ENCODE data around the gene MCM3AP.
"Not testable (repeated sequence)": the region's sequence is repeated elsewhere in the genome, so short reads cannot be mapped to it uniquely, and the experiment has no call there.

MCM3AP gene

DNA sequence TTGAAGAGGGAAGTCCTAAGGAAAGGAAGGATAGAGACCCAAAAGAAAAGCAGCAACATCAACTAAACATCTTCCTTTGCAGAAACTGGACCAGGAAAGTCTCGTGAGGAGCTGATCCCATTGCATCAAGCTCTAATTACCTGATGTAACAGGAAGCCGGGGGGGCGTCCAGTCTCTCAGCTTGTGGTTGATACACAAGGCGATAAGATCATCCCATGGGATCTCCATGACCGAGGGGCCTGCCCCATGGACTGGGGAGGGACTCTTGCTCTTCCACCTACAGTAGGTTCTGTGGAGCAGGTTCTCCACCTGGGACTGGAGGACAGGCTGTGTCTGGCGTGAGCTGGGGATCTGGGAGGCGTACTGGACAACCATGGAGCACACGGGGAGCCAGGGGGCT, 42.1 kb downstream of the MCM3AP start:
- DNase-seq (ENCODE audit: low read depth), result no peak

DNA sequence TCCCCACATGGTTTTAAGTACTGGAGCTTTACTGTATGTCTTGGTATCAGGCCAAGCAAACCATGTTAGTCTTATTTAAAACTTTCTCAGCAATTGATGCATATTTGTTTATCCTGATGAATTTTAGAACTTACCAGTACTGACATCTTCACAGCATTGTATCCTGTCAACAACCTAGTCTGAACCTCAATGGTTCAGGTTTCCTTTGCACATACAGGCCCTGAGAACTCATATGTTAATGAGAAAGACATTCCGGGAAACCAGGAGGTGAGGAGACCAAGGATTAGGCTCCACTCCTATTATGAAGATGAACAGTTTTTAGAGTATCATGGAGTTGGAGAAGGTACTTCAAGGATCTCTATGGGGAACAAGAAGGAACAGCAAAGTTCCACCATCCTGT, 43.8 kb downstream of the MCM3AP start:
- not testable (repeated sequence) for DNase-seq (ENCODE audit: low read depth)

DNA sequence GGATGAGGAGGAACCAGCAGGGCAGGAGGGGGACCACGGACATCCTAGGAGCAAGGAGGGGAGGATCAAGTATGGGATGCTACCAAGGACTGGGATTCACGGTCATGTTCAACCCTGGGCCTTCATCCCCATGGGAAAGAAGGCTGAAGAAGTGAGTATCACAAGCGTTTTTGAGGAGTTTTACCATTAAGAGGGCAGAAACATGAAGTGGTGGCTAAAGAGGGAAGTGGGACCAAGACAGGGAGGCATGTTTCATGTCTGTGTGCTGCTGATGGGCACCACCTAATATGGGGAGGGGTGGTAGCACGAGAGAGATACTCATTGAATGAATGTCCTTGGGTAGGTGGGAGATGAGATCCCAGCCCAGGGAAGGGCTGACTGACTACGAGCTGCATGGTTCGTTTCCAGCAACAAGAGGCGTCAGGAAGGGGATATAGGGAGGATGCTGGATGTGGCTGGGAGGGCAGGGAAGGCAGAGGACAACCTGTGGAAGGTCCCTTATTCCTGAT, 45.5 kb downstream of the MCM3AP start:
- no peak for DNase-seq (ENCODE audit: low read depth)

DNA sequence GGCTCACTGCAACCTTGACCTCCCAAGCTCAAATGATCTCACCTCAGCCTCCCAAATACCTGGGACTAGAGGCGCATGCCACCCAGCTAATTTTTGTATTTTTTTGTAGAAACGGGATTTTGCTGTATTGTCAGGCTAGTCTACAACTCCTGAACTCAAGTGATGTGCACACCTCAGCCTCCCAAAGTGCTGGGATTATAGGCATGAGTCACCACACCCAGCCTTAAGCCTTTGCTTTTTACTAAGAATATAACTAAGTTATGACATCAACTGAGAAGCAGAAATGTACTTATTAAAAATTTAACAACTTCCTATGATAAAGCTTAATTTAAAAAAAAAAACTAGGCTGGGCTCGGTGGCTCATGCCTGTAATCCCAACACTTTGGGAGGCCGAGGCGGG, 47.9 kb downstream of the MCM3AP start:
- DNase-seq (ENCODE audit: low read depth), result no peak

DNA sequence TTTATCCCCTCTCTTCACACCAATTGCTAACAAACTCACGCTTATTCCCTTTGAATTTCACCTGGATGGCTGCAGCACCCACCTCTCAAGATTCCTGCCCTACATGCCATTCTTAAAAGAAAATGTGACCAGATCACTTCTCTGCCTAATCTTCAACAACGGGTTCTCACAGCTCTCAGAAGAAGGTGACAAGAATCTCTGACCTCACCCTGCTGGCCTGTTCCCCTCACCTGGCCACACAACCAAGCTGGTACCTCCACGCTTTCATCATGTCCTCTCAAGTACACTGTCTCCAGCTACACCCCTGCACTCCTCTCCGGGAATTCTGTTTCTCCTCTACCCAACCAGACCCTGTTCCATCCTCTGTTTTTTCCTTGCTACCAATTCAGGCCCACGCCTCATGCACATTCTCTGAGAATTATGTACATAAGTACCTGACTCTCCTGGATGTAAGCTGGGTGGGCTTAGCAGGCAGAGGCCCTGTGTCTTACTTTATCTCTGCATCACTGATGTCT, 50.9 kb downstream of the MCM3AP start:
- DNase-seq (ENCODE audit: low read depth), result no peak

DNA sequence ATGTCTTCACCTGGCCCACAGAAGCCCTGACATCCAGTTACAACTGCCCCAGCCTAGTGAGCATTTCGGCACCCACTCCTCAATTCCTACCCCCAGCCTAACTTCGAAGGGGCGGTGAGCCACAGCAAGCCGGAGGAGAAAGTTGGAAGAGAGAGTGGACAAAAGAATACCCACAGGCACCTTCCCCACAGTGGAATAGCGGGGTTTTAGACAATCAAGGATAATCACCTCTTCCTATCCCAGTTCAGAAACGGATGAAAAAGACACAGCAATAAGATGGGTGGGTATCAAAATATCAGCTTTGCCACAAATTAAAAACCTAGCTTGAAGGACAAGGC, 55.5 kb downstream of the MCM3AP start:
- DNase-seq (ENCODE audit: low read depth), result no peak

DNA sequence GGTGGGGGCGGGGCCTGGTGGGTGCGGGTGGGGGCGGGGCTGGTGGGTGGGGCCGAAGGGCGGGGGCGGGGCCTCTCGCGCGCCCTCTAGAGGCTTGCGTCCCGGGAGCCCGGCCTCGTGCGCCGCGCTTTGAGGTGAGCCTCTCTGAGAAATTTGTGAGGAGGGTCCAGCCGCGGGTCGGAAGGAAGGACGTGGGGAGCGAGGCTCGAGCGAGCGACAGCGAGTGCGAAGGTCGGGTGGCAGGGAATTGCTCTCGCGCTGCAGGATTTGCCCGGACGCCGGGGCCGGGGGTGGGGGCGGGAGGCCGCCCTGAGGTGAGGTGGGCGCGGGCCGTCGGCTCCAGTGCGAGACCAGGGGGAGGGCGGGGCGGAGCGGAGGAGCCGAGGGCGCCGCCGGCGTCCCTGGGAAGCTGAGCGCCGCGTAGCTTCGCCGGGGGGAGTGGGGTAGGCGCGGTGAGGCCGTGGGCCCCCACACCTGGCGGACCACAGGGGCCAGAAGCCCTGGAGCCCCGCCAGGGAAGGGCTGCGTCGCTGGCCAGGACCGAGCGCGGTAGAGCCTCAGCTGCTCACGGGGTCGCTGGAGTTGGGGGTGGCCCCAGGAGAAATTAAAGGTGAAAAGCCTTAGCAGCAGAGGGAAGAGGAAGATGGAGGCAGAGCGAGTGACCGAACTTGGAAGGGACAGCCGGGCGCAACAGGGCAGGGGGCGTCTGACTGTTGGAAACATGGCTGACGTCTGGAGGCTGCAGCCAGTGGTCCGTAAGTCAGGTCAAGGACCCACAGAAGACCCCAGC, 56.1 kb downstream of the MCM3AP start:
- DNase-seq (ENCODE audit: low read depth), result no peak

DNA sequence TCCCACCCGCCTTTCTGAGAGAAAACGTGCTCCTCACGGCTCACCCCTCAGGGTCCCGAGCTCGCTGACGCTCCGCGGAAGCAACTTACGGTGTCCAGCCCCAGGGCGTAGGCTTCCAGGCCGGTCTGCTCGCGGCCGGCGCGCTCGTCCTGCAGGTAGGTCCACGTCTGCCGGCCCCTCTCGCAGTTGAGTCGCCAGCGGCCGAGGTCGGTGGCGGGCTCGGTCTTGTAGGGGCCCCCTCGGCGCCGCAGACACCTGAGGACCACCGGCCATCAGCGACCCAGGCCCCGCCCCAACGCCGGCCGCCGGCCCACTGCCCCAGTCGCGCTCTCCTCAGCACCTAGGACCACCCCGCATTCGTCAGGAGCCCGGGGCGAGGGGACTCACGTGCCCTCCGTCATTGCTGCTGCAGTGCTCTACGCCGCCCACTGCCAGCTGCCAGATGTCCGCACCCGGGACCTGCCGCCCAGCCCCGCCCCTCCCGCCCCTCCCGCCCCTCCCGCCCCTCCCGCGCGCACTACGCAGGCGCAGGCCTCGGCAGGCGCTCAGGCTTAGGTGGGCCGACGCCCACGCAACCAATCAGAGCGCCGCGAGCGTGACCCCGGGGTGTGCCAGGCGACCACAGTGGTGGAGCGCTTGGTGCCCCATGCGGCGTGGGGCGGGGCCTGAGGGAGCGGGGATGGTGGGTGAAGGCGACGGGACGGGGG, 56.9 kb downstream of the MCM3AP start, which contains the start of gene LSS:
LSS (minus strand) TSS at position 430 of the 707 bp plus-strand sequence; CDS start at position 401, 29 bp downstream.
- peak; percentile 95 for DNase-seq (ENCODE audit: low read depth)

DNA sequence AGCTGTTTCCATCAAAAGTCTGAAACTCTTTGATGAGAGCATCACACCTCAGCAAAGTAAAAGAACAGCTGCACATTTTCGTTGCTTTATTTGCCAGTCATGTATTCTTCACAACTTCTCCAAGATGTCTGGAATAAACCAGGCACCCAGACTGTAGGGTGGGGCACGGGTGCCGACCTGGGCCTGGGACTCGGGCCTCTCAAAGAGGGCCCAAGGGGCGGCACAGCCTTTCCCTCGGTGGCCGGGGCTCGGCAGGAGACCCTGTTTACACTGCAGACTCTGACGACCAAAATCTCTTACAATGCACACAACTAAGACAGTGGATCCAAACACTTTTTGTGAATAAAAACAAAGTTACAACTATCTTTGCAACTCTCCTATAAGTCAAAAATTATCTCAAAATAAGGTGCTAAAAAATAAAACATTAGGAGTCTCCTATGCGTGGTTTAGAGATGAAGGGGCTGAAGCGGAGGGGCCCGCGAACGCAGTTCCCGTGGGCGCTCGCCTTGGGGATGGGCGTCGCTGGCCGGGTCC, 57.5 kb downstream of the MCM3AP start:
- DNase-seq (ENCODE audit: low read depth), result no peak

DNA sequence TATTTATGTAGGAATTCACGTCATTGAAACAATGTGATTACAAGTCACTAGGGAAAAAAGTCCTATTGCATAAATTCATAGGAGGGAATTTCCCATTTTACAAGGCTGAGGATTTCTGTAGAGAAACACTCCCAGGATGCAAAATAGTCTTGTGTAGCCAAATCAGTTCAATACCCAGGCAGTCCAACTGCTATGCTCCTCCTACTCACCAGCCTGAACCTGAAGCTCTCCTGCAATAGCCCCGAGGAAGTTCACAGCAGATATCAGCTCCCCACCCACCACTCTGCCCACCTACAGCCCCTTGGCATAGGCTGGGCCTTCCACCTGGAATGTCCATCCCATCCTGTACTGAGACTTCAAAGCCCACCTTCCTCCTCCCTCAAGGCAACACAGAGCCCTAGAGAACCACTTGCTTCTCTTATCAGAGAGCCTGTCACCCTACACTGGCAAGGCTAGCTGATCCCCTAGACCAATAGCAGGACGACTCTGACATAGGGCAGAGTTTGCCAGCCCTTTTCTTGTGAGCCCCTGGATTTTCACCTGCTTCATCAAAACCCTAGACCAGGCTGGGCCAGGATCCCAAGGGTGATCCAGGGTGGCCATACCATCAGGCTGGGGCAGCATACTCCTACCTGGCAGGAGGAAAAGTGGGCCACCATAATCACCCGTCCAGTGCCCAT, 58.4 kb downstream of the MCM3AP start:
- no peak for DNase-seq (ENCODE audit: low read depth)

DNA sequence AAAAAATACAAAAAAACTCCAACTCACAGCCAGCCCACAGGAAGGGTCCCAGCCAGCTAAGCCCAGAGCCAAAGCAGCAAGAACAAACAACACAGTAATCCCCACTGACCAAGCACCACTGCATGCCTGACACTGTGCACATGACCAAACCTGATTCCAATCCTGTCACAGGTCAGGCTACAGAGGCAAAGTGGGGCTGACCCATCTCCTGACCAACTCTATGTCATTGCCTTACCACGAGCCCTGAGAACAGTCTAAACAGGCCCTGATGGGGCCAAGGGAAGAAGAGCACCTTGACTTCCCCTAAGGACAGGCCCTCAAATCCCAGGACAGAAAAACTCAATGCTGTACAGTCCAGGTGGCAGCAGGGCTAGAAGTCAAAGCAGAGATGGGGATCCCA, 59.3 kb downstream of the MCM3AP start:
- no peak for DNase-seq (ENCODE audit: low read depth)

DNA sequence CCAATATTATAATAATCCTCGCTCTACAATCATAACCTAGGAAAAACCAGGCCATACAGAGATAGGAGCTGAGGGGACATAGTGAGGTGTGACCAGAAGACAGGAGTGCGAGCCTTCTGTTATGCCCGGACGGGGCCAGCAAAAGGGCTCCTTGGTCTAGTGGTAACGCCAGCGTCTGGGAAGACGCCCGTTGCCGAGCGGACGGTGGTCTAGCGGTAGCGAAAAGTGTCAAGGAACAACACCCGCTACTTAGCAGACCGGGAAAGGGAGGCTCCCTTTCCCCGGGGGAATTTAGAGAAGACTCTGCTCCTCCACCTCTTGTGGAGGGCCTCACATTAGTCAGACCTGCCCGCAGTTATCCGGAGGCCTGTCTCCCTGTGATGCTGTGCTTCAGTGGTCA, 61.8 kb downstream of the MCM3AP start:
- not testable (repeated sequence) for DNase-seq (ENCODE audit: low read depth)

DNA sequence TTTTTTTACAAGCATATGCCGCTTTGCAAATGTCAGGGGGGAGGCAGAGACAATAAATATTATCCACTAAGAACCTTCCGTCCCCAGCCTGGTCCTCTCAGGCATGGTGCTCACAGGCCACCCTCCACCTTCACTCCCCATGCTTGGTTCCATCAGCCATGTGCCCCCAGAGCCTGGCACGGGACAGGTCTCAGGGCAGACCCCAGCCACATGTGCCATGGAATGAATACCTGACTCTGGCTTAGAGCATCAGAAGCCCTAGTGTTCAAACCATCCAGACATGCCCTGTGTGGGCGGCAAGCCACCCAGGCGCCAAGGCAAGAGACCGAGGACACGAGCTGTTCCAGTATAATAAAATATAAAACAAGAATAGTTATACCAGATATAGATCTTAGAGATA, 62.2 kb downstream of the MCM3AP start:
- no peak for DNase-seq (ENCODE audit: low read depth)

DNA sequence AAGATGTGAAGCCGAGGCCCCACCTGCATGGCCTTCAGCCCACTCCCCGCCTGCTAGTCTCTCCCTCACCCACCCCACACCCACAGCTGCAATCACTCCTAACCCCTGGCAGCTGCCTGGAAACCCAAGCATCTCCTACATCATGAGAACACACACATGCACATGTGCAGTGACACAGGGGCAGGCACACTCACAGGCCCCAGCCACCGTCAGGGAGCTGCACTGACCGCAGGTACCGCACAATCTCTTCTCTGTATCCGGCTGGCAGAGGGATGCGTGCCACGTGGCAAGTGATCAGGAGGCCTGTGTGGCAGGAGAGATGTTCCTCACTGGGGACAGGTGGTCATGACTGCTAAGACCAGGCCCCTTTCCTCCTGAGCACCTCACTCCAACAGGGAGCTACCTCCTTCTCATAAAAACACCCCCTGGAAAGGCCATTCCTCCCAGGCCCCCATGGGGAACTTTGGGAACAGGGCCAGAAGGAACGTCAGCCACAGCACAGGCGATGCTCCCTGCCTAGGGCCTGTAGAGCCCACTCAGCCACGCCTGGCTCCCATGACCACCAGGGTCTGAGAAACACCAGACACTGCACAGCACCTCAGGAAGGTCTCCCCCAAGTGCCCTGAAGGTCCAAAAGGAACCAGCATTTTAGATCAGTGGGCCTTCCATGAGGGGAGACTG, 62.8 kb downstream of the MCM3AP start:
- no peak for DNase-seq (ENCODE audit: low read depth)

DNA sequence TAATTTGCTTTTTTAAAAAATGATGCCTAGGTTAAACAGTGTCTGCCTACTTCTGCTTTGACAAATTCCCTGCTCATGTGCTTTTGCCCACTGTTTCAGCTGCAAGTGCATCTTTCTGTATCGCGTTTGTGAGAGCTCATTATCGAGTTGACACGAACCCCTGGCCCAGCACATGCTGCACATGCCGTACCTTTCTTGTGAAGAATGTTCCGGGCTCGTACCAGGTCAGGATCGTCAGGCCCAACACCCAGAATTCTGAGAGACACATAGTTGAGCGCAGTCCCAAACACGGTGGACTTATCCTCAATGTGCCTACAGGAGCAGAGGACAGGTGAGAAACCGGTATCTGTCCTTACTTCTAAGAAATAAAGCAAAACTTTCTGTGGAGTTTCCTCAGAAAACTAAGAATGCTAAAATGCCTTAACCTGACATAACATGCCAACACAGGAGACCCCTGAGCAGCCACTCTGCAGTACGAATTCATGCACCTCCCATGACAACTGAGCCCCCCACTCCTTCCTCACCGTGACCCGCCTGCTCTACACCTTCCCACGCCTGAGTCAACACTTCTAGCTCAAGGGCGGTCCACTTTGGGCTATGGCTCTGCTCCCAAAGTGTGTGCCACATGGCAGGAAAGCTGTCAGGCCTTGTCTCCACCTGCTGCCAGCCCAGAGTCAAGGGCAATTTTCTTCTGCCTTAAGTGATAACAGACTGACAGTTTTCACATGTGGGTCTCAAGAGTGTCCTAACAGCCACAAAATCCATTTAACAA, 63.6 kb downstream of the MCM3AP start:
- no peak for DNase-seq (ENCODE audit: low read depth)

DNA sequence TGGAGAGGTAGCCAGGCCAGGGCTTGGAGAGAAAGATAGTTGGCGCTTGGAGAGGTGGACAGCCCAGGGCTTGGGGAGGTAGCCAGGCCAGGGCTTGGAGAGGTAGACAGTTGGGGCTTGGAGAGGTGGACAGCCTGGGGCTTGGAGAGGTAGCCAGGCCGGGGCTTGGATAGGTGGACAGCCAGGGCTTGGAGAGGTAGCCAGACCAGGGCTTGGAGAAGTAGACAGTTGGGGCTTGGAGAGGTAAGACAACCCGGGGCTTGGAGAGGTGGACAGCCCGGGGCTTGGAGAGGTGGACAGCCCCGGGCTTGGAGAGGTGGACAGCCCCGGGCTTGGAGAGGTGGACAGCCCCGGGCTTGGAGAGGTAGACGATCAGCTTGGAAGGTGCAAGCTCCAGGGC, 64.6 kb downstream of the MCM3AP start:
- DNase-seq (ENCODE audit: low read depth), result no peak

DNA sequence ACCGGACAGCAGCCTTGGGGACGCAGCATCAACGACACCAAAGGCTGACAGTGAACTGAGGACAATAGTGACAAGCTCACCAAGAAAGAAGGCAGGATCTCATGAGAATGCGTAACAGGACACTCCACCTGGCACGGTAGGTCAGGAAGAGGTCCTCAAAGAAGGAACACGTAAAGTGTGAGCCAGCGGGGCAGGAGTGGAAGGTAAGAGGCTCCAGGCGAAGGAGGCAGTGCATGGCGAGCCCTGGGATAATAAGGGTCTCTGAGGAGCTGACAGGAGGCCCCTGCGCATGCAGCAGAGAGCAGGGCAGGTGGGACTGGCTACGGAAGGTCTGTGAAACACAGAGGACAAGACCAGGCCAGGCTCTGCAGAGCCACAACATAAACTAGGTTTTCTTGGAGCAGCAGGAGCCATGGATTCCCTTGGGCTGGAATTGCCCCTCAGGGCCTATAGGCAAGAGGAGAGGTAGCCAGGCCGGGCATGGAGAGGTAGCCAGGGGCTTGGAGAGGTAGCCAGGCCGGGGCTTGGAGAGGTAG, 65.1 kb downstream of the MCM3AP start:
- no peak for DNase-seq (ENCODE audit: low read depth)

DNA sequence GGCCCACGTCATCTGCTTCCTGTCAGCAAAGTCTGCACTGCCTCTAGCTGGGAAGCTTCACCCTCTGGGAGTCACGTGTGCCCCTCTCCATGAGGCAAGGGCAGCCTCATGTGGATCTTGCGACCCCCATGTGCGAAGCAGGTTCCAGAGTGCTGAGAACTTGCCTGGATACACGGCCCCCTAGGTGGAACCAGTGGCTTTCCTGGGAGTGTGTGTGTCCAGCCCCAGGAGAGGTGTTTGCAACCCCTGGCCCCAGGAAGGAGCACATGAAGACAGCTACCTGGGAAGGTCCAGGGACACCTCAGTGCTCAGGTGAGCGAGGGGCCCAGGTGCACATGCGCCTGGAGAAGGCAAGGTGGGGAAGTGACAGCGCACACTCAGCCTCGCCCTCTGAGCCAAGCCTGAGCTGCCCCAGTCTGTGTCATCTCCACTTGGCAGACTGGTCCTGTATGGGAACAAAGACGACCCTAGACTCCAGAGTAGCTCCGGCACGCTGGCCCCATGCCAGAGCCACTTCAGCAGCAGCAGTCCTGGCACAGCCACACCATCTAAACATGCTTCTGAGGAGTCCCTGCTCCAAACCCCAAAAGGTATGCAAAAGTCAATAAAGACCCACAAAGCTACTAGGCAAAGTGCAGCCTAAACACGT, 65.7 kb downstream of the MCM3AP start:
- no peak for DNase-seq (ENCODE audit: low read depth)

DNA sequence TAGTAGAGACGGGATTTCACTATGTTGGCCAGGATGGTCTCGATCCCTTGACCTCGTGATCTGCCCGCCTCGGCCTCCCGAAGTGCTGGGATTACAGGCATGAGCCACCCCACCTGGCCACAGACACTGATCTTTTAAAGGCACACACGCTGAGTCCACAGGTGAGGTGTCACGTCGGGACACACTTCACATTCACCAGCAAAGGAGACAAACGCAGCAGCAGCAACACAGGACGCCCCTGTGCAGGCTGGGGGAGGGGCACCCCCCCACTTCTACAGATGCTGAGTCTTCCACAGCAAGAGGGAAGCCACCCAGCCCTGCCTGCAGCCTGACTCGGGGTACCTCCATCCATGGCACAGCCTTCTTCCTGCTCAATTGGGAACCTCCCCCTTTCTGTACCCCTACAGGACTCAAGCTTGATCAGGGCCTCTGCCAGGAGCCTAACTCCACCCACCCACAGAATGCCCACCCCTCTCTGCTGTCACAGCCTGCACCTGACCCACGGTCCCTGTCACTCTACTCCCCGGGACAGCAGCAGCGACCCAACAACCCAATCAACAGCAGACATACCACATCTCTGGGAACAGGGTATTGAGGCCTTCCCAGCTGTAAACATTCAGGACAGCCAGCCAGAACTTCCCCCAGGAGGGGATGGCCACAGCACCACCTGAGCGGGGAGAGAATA, 66.4 kb downstream of the MCM3AP start:
- no peak for DNase-seq (ENCODE audit: low read depth)

Measured in stimulated activated CD8-positive, alpha-beta memory T cell treated with anti-CD3 and anti-CD28 coated beads, Interleukin-15, amount 100 ng/mL, for 1 hour (primary cell).